Spleen (tissue), 7 donors: Measurements from ENCODE around the gene ITPK1.

Source experiments
- CTCF ChIP-seq, 11 experiments: fragments of 200-600 bp in 7 of 11; fragments of 450-650 bp in 4 of 11; sonication (generic) in 4 of 11; IDR thresholded peaks in 8 of 11; conservative IDR thresholded peaks in 3 of 11; 1 replicate in 7 of 11; 2 replicates in 4 of 11; pipeline versions ENCODE4 v1.4.0 to v1.8.0; 2016 to 2021; ENCODE audit warnings: antibody characterized with exemption in 11 of 11, inconsistent platforms in 4 of 11, mild to moderate bottlenecking in 1 of 11
- POLR2A ChIP-seq, 3 donors: fragments of 450-650 bp; IDR thresholded peaks; one replicate each; pipeline ENCODE4 v1.5.1; 2017; ENCODE audit warnings: antibody characterized with exemption in 3 of 3, mild to moderate bottlenecking in 1 of 3
- donor health status: DM: no; HTN: no; CAD: no; lungs with moderate emphysema.
- donor health status: DM: no; HTN: no; CAD: no.
- donor health status: DM: no; HTN: no; CAD: no.

GRCh38 chr14:93148979-93149378, 33.3 kb upstream of the ITPK1 start:
- no peak for TF ChIP-seq POLR2A (IDR thresholded peaks at IDR 0.05)
- no peak for TF ChIP-seq CTCF (IDR thresholded peaks at IDR 0.05 in 8 of 11, conservative IDR thresholded peaks at IDR 0.05 in 3 of 11)
